ENCODE results near the gene ZNF691.

ZNF691 gene

GRCh38 chr1:42846257-42847110, at the start of gene ZNF691 (continued):
- TF ChIP-seq ZBTB11 (tag by site-specific recombination; conservative IDR thresholded peaks at IDR 0.05; ENCODE audit: low read depth): peak; percentile 77
- TF ChIP-seq ZNF658 (tag by site-specific recombination; IDR thresholded peaks at IDR 0.05): no peak
- peak; percentile 60 for TF ChIP-seq EGR2 (tag by site-specific recombination; IDR thresholded peaks at IDR 0.05; ENCODE audit: low read depth)
- no peak for TF ChIP-seq SCRT1 (tag by site-specific recombination; IDR thresholded peaks at IDR 0.05; ENCODE audit: borderline replicate concordance)
- no peak for TF ChIP-seq ZNF544 (tag by site-specific recombination; IDR thresholded peaks at IDR 0.05)
- TF ChIP-seq BCL11B (tag by site-specific recombination; IDR thresholded peaks at IDR 0.05; ENCODE audit: low read depth): peak; percentile 82
- TF ChIP-seq PRDM6 (tag by site-specific recombination; IDR thresholded peaks at IDR 0.05): no peak
- TF ChIP-seq SETDB1 (IDR thresholded peaks at IDR 0.05; ENCODE audit: insufficient read length, low read length): peak; percentile 22
- 0 out of 2 replicates have a peak, but pooled peaks have one; percentile 11 for TF ChIP-seq ZNF488 (tag by site-specific recombination; IDR thresholded peaks at IDR 0.05)
- TF ChIP-seq ZFHX2 (tag by site-specific recombination; conservative IDR thresholded peaks at IDR 0.05): peak; percentile 86
- TF ChIP-seq ZBTB20 (tag by site-specific recombination; IDR thresholded peaks at IDR 0.05): peak; percentile 59; the same call in 1 of the 2 replicates
- no peak for TF ChIP-seq ZNF211 (tag by site-specific recombination; IDR thresholded peaks at IDR 0.05; ENCODE audit: low read depth)
- no peak for TF ChIP-seq ZNF274 (IDR thresholded peaks at IDR 0.05; ENCODE audit: low read length)
- no peak for TF ChIP-seq ZNF274 (tag by site-specific recombination; IDR thresholded peaks at IDR 0.05; ENCODE audit: borderline replicate concordance)
- no peak for TF ChIP-seq ZSCAN18 (tag by site-specific recombination; IDR thresholded peaks at IDR 0.05)
- no peak for TF ChIP-seq ZNF350 (tag by site-specific recombination; IDR thresholded peaks at IDR 0.05)
- TF ChIP-seq ZNF114 (tag by site-specific recombination; IDR thresholded peaks at IDR 0.05): no peak
- no peak for TF ChIP-seq ZNF555 (tag by site-specific recombination; conservative IDR thresholded peaks at IDR 0.05)
- peak; percentile 96 for TF ChIP-seq SP2 (tag by site-specific recombination; IDR thresholded peaks at IDR 0.05)
- no peak for TF ChIP-seq KLF10 (tag by site-specific recombination; IDR thresholded peaks at IDR 0.05)
- no peak for TF ChIP-seq ZNF18 (tag by site-specific recombination; IDR thresholded peaks at IDR 0.05)
- peak; percentile 72; the same call in 1 of the 2 replicates for TF ChIP-seq GLI4 (tag by site-specific recombination; IDR thresholded peaks at IDR 0.05)
- TF ChIP-seq ZFP41 (tag by site-specific recombination; IDR thresholded peaks at IDR 0.05; ENCODE audit: borderline replicate concordance): no peak
- TF ChIP-seq ZNF148 (tag by site-specific recombination; IDR thresholded peaks at IDR 0.05; ENCODE audit: borderline replicate concordance): no peak
- no peak for TF ChIP-seq ATF2 (tag by site-specific recombination; IDR thresholded peaks at IDR 0.05; ENCODE audit: low read depth)
- TF ChIP-seq ZNF677 (tag by site-specific recombination; IDR thresholded peaks at IDR 0.05): no peak
